CD14-positive monocyte (primary cell): ENCODE measurements around the gene TCF4. TPM values are rescaled to one million over a fixed set of nuclear protein-coding genes. Genes with fewer than 3 reads are reported as not detected.

ENCODE experiments used
- DNase-seq, 3 donors: peaks; one replicate each; pipeline ENCODE4 v3.0.0-alpha.2; 2011 to 2022
- H2AFZ ChIP-seq: 2 replicates; pipeline ENCODE4 v1.6.0; 2012; ENCODE audit warnings: mild to moderate bottlenecking, low read depth, low read length, inconsistent platforms; ENCODE audit not compliant: insufficient read depth, poor library complexity, severe bottlenecking
- H3K27ac ChIP-seq, 2 donors: 1 replicate in 1 of 2; 2 replicates in 1 of 2; pipeline ENCODE4 v1.5.1; 2012 to 2013; ENCODE audit warnings: low read length in 2 of 2, control low read depth in 1 of 2, inconsistent platforms in 1 of 2, low read depth in 1 of 2, mild to moderate bottlenecking in 1 of 2
- H3K27me3 ChIP-seq, 2 donors: one replicate each; pipeline versions ENCODE4 v1.6.0 to v1.6.1; 2011 to 2013; ENCODE audit warnings: low read length in 2 of 2; ENCODE audit not compliant: control insufficient read depth in 2 of 2, insufficient read depth in 2 of 2
- H3K36me3 ChIP-seq, 2 donors: replicated peaks in 1 of 2; 1 replicate in 1 of 2; 2 replicates in 1 of 2; pipeline versions ENCODE4 v1.5.1 to v1.6.1; 2012 to 2013; ENCODE audit warnings: low read length in 2 of 2, control low read depth in 1 of 2, inconsistent platforms in 1 of 2, mild to moderate bottlenecking in 1 of 2; ENCODE audit not compliant: insufficient read depth in 2 of 2, control insufficient read depth in 1 of 2
- H3K4me1 ChIP-seq, 2 donors: 1 replicate in 1 of 2; 2 replicates in 1 of 2; pipeline versions ENCODE4 v1.5.1 to v1.6.1; 2012 to 2013; ENCODE audit warnings: low read length in 2 of 2, control low read depth in 1 of 2, inconsistent platforms in 1 of 2, mild to moderate bottlenecking in 1 of 2, moderate library complexity in 1 of 2; ENCODE audit not compliant: insufficient read depth in 2 of 2, control insufficient read depth in 1 of 2
- H3K4me2 ChIP-seq: replicated peaks from 2 replicates; pipeline ENCODE3; 2012; ENCODE audit warnings: low read length, moderate library complexity, mild to moderate bottlenecking; ENCODE audit not compliant: poor library complexity, severe bottlenecking; ENCODE audit errors: extremely low read depth
- H3K4me3 ChIP-seq, 3 experiments: fragments of 200-600 bp in 1 of 3; sonication (generic) in 1 of 3; replicated peaks in 1 of 3; 1 replicate in 2 of 3; 2 replicates in 1 of 3; pipeline ENCODE4 v1.5.1; 2011 to 2013; ENCODE audit warnings: low read length in 3 of 3, mild to moderate bottlenecking in 3 of 3, control low read depth in 2 of 3, low read depth in 2 of 3, inconsistent platforms in 1 of 3, moderate library complexity in 1 of 3
- H3K79me2 ChIP-seq: 2 replicates; pipeline ENCODE4 v1.6.0; 2012; ENCODE audit warnings: mild to moderate bottlenecking, control low read depth, inconsistent platforms, low read length, moderate library complexity; ENCODE audit not compliant: insufficient read depth
- H3K9ac ChIP-seq: 2 replicates; pipeline ENCODE4 v1.6.0; 2017; ENCODE audit warnings: low read length, mild to moderate bottlenecking; ENCODE audit not compliant: insufficient read depth, poor library complexity, severe bottlenecking
- H3K9me3 ChIP-seq, 2 donors: replicated peaks in 1 of 2; 1 replicate in 1 of 2; 2 replicates in 1 of 2; pipeline versions ENCODE4 v1.5.1 to v1.6.1; 2012 to 2013; ENCODE audit warnings: low read length in 2 of 2, control low read depth in 1 of 2; ENCODE audit not compliant: control insufficient read depth in 1 of 2, insufficient read depth in 1 of 2
- H4K20me1 ChIP-seq: 2 replicates; pipeline ENCODE4 v1.6.0; 2012; ENCODE audit warnings: mild to moderate bottlenecking, low read length, control low read depth, moderate library complexity; ENCODE audit not compliant: insufficient read depth
- H3K27ac Mint-ChIP-seq, 7 donors: one replicate each; pipeline ENCODE4 v1.8.0; 2020; ENCODE audit warnings: mild to moderate bottlenecking in 7 of 7, mixed read lengths in 7 of 7, moderate library complexity in 6 of 7, inconsistent platforms in 2 of 7
- H3K27me3 Mint-ChIP-seq, 3 donors: one replicate each; pipeline ENCODE4 v1.8.0; 2021 to 2022; ENCODE audit warnings: low read depth in 3 of 3, mild to moderate bottlenecking in 3 of 3, mixed read lengths in 3 of 3, moderate library complexity in 3 of 3, inconsistent platforms in 1 of 3
- H3K36me3 Mint-ChIP-seq, 2 donors: one replicate each; pipeline ENCODE4 v1.8.0; 2020; ENCODE audit warnings: mixed read lengths in 2 of 2, inconsistent platforms in 1 of 2, mild to moderate bottlenecking in 1 of 2
- H3K4me1 Mint-ChIP-seq: one replicate; pipeline ENCODE4 v1.8.0; 2020; ENCODE audit warnings: mild to moderate bottlenecking, mixed read lengths
- H3K4me3 Mint-ChIP-seq, 2 donors: one replicate each; pipeline ENCODE4 v1.8.0; 2020; ENCODE audit warnings: mild to moderate bottlenecking in 2 of 2, mixed read lengths in 2 of 2, moderate library complexity in 1 of 2
- H3K9me3 Mint-ChIP-seq, 7 donors: one replicate each; pipeline ENCODE4 v1.8.0; 2020 to 2022; ENCODE audit warnings: mixed read lengths in 7 of 7, mild to moderate bottlenecking in 6 of 7, moderate library complexity in 6 of 7, inconsistent platforms in 2 of 7
- WGBS: methylation state at CpG from one replicate; pipeline ENCODE4 v1.1.5; 2013; ENCODE audit warnings: missing lambda C conversion rate; ENCODE audit not compliant: insufficient coverage; 5-methylcytosine and 5-hydroxymethylcytosine counted together
- intact Hi-C, 2 donors: fragments of 100-400 bp; cut with micrococcal nuclease; formaldehyde crosslinking; loops; one replicate each; pipeline versions ENCODE4 v1.15.0 to v1.15.1; 2023
- polyA plus RNA-seq, 3 donors: library from polyadenylated mRNA; depleted of rRNA in 1 of 3; unstranded in 2 of 3; stranded (reverse) in 1 of 3; fragments of 300-500 nt in 2 of 3; fragments of >200 nt in 1 of 3; fragmentation: Illumina TruSeq in 2 of 3; gene quantifications; 1 replicate in 2 of 3; 2 replicates in 1 of 3; pipeline ENCODE4 v1.2.3, GENCODE V29; 2012 to 2021
- TF ChIP-seq, protein P1 (sequence below): fragments of 200-600 bp; IDR thresholded peaks from one replicate; pipeline ENCODE4 v1.8.0; 2022; ENCODE audit warnings: antibody characterized with exemption, mild to moderate bottlenecking

TCF4 gene
- polyA plus RNA-seq, 3 donors, result 5.9 to 12.9 (median 10.7) TPM

DNA sequence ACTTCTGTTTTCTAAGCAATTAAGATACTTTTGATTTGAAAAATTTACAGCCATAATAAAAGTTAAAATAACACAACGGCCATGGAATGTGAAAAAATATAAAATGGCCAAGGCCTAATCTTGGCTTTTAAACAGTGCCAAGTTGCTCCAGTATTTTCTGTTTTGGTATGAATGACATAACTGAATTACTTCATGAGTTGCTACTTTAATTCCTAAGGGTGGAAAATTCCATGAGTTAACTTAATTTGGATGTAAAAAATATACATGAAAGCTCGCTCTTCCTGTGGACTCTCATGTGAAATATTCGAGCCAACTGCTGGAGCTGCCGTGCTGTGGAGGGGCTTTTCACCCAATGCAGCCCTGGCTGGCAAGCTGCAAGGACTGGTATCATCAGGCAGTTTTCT lies 342.8 kb downstream of the TCF4 start:
- no peak overlapping the region for H2AFZ ChIP-seq
- H3K4me3 ChIP-seq, result no peak overlapping the region
- H3K4me3 Mint-ChIP-seq, result no peak overlapping the region
- intact Hi-C loops, result no loop called here
- WGBS, result 100% methylated on average over 3 of the region's 4 CpGs
- peaks cover 0 to 2% (median 0%) of the 10 kb centered on the region in 3 donors for H3K27me3 Mint-ChIP-seq
- H3K9me3 Mint-ChIP-seq, result no peaks in the 10 kb centered on the region
- H3K79me2 ChIP-seq, result no peaks in the 10 kb centered on the region
- H4K20me1 ChIP-seq, result no peaks in the 10 kb centered on the region
- no peak overlapping the region for H3K27ac ChIP-seq
- H3K36me3 Mint-ChIP-seq, result peaks cover 3 to 10% of the 10 kb centered on the region in 2 donors
- no peak for DNase-seq
- H3K4me1 Mint-ChIP-seq, result peaks cover 6% of the 10 kb centered on the region
- no peaks in the 10 kb centered on the region for H3K27me3 ChIP-seq
- H3K4me1 ChIP-seq, result no peaks in the 10 kb centered on the region
- no peak overlapping the region for H3K9ac ChIP-seq
- TF ChIP-seq, protein P1, sequence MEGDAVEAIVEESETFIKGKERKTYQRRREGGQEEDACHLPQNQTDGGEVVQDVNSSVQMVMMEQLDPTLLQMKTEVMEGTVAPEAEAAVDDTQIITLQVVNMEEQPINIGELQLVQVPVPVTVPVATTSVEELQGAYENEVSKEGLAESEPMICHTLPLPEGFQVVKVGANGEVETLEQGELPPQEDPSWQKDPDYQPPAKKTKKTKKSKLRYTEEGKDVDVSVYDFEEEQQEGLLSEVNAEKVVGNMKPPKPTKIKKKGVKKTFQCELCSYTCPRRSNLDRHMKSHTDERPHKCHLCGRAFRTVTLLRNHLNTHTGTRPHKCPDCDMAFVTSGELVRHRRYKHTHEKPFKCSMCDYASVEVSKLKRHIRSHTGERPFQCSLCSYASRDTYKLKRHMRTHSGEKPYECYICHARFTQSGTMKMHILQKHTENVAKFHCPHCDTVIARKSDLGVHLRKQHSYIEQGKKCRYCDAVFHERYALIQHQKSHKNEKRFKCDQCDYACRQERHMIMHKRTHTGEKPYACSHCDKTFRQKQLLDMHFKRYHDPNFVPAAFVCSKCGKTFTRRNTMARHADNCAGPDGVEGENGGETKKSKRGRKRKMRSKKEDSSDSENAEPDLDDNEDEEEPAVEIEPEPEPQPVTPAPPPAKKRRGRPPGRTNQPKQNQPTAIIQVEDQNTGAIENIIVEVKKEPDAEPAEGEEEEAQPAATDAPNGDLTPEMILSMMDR, result no peak
- H3K9me3 ChIP-seq, result no peaks in the 10 kb centered on the region
- H3K36me3 ChIP-seq, result no peaks in the 10 kb centered on the region
- H3K4me2 ChIP-seq, result no peak overlapping the region
- no peak overlapping the region for H3K27ac Mint-ChIP-seq

DNA sequence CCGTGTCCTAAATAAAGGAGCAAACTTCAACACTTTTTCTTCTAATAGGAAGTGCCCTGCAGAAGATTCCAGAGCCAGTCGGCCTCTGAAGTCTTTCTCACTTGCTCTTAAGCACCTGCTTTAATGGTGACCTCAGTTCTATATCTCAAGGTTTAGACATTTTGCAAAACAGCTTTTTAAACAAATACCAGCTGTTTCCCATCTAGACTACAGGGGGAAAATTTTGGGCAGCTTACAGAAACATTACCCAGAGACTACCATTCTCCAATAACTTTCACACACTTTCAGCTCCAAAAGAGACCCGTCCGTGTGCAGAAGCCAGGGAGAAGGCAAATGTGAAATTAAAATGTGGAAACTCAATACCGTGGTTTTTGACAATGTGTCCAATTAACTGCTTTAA lies 343.4 kb downstream of the TCF4 start:
- Histone ChIP-seq H2AFZ (no peak overlapping the region), H3K9me3 (no peaks in the 10 kb centered on the region), H3K9ac (no peak overlapping the region), H3K4me3 (no peak overlapping the region), H3K27ac (no peak overlapping the region), H3K79me2 (no peaks in the 10 kb centered on the region), H3K4me1 (no peaks in the 10 kb centered on the region), H3K36me3 (no peaks in the 10 kb centered on the region), H4K20me1 (no peaks in the 10 kb centered on the region), H3K27me3 (no peaks in the 10 kb centered on the region), H3K4me2 (no peak overlapping the region)
- H3K27me3 Mint-ChIP-seq, result peaks cover 0 to 2% (median 0%) of the 10 kb centered on the region in 3 donors
- H3K4me1 Mint-ChIP-seq, result peaks cover 6% of the 10 kb centered on the region
- no peak overlapping the region for H3K27ac Mint-ChIP-seq
- TF ChIP-seq, protein P1, result no peak
- 100% methylated on average over 2 of the region's 5 CpGs for WGBS
- no peaks in the 10 kb centered on the region for H3K9me3 Mint-ChIP-seq
- DNase-seq, result no peak
- no peak overlapping the region for H3K4me3 Mint-ChIP-seq
- H3K36me3 Mint-ChIP-seq, result peaks cover 3 to 10% of the 10 kb centered on the region in 2 donors
- intact Hi-C loops, result no loop called here
